ENCODE data around the gene CRABP2.

- TF ChIP-seq, protein P1, sequence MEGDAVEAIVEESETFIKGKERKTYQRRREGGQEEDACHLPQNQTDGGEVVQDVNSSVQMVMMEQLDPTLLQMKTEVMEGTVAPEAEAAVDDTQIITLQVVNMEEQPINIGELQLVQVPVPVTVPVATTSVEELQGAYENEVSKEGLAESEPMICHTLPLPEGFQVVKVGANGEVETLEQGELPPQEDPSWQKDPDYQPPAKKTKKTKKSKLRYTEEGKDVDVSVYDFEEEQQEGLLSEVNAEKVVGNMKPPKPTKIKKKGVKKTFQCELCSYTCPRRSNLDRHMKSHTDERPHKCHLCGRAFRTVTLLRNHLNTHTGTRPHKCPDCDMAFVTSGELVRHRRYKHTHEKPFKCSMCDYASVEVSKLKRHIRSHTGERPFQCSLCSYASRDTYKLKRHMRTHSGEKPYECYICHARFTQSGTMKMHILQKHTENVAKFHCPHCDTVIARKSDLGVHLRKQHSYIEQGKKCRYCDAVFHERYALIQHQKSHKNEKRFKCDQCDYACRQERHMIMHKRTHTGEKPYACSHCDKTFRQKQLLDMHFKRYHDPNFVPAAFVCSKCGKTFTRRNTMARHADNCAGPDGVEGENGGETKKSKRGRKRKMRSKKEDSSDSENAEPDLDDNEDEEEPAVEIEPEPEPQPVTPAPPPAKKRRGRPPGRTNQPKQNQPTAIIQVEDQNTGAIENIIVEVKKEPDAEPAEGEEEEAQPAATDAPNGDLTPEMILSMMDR (IDR thresholded peaks at IDR 0.05; ENCODE audit: borderline replicate concordance, extremely low read depth, low read length, poor library complexity, severe bottlenecking), result no peak
- no peak for TF ChIP-seq EZH2 (IDR thresholded peaks at IDR 0.05; ENCODE audit: borderline replicate concordance, low read depth, low read length, severe bottlenecking)
Measured at GRCh38 chr1:156754219-156754618, 48.8 kb upstream of the CRABP2 start.
